Measurements from ENCODE around the gene XPNPEP1. TPM values are rescaled to one million over a fixed set of nuclear protein-coding genes. Genes with fewer than 3 reads are reported as not detected.

XPNPEP1 gene
- total and polyA plus RNA-seq, 8 donors = 49.0 to 93.6 (median 80.5) TPM

- ATAC-seq (no peak), DNase-seq (no peak)
- TF ChIP-seq CTCF (IDR thresholded peaks at IDR 0.05) = no peak
- Histone ChIP-seq H3K27me3 (no peaks in the 10 kb centered on the region), H3K4me1 (peaks cover 5 to 18% of the 10 kb centered on the region in 2 donors), H3K36me3 (peaks cover 0 to 82% of the 10 kb centered on the region in 2 donors), H3K27ac (no peak overlapping the region), H3K4me3 (no peak overlapping the region), H3K9me3 (no peaks in the 10 kb centered on the region)
- intact Hi-C loops (cut with DNase I) = loop anchor here in 1 of 2 donors (10.0 kb wide), 2 partner anchors 228 to 398 kb away; no protein-coding TSS in a partner anchor
Measured at GRCh38 chr10:109887243-109887642, 36.1 kb downstream of the XPNPEP1 start.

- Histone ChIP-seq H3K27me3 (no peaks in the 10 kb centered on the region), H3K4me1 (peaks cover 5 to 18% of the 10 kb centered on the region in 2 donors), H3K9me3 (no peaks in the 10 kb centered on the region), H3K36me3 (peaks cover 0 to 82% of the 10 kb centered on the region in 2 donors), H3K4me3 (no peak overlapping the region), H3K27ac (no peak overlapping the region)
- DNase-seq (no peak), ATAC-seq (no peak)
- intact Hi-C loops (cut with DNase I) = loop anchor here in 1 of 2 donors (10.0 kb wide), 2 partner anchors 228 to 398 kb away; no protein-coding TSS in a partner anchor
- TF ChIP-seq CTCF (IDR thresholded peaks at IDR 0.05) = no peak
Measured at GRCh38 chr10:109886781-109887140, 36.5 kb downstream of the XPNPEP1 start.

- Histone ChIP-seq H3K36me3 (peaks cover 0 to 82% of the 10 kb centered on the region in 2 donors), H3K27ac (no peak overlapping the region), H3K4me1 (peaks cover 5 to 18% of the 10 kb centered on the region in 2 donors), H3K27me3 (no peaks in the 10 kb centered on the region), H3K9me3 (no peaks in the 10 kb centered on the region), H3K4me3 (no peak overlapping the region)
- TF ChIP-seq CTCF (IDR thresholded peaks at IDR 0.05) = no peak
- DNase-seq (no peak), ATAC-seq (no peak)
- intact Hi-C loops (cut with DNase I) = loop anchor here in 1 of 2 donors (10.0 kb wide), 2 partner anchors 229 to 399 kb away; no protein-coding TSS in a partner anchor
Measured at GRCh38 chr10:109886037-109886780, 37.1 kb downstream of the XPNPEP1 start.

- intact Hi-C loops (cut with DNase I) = loop anchor here in 1 of 2 donors (10.0 kb wide), 2 partner anchors 231 to 401 kb away; no protein-coding TSS in a partner anchor
- Histone ChIP-seq H3K27ac (no peak overlapping the region), H3K27me3 (no peaks in the 10 kb centered on the region), H3K4me1 (peaks cover 0 to 12% of the 10 kb centered on the region in 2 donors), H3K36me3 (peaks cover 3 to 95% of the 10 kb centered on the region in 2 donors), H3K4me3 (no peak overlapping the region), H3K9me3 (no peaks in the 10 kb centered on the region)
- peak in 3 of 4 donors; percentile 67 to 93 (median 83) for DNase-seq
- TF ChIP-seq CTCF (IDR thresholded peaks at IDR 0.05) = peak; percentile 92 to 93
- peak; percentile 96 for ATAC-seq
Measured at GRCh38 chr10:109883859-109884771, 39.2 kb downstream of the XPNPEP1 start.
